A549 treated with Mapracorat at 1 μM for 4 hours (cell line): ENCODE results near the gene ADH5. TPM values are rescaled to one million over a fixed set of nuclear protein-coding genes. Genes with fewer than 3 reads are reported as not detected.

ENCODE experiments used
- total RNA-seq: library from RNA; stranded (reverse); fragments of 200-300 nt; extraction: Qiagen RNA extraction; gene quantifications from 5 replicates; pipeline ENCODE4 v1.2.3, GENCODE V29; 2022

Gene ADH5
- total RNA-seq: 108 to 128 TPM (median 112 TPM) in 5 replicates

DNA sequence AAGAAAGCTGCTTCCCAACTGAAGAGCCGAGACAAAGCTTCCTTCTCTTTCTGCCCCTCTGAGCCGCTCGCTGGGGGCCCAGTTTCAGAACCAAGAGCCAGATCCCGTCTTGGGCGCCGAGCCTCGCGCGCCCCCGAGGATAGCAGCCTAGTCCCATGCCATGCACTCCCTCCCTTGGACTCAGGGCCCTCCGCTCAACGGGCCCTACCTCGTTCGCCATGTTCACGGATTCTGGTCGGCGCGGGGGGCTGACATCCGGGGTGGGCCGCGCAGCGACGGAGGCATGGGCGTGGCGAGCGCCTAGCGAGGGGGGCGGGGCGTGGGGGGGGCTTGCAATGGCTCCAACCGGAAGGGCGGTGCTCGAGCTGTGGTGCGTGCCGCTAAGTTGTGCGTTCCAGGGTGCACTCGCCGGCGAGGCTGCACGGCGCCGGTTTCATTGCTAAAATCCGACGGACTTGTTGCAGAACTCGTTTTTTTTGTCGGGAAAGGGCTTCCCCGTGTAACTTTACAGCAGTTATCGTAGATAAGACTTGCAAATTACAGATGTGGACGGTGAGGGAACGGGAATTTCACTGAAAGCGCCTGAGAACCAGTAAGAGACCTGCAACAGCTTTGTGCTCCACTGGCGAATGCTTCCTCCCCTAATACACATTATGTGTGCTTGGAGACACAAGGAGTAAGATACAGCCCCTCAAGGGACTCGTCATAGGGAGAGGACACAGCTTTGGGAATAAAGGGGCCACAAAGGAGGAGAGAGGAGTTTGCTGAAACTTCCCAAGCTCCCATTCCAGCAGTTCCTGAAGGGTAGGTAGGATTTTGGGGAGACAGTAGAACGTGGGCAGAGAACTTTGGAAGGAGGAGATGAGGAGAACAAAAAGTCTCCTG, at the start of gene ADH5:
TSS of gene ADH5 (minus strand) at position 308 of the 885 bp plus-strand sequence. CDS start at position 220, 88 bp downstream.

Other genes with a start within 250 kb of the ADH5 start
- gene EIF4E, start 159.7 kb downstream of the ADH5 start, total RNA-seq: 69.2 to 134 TPM (median 79.7 TPM) in 5 replicates
- gene METAP1, start 93.1 kb downstream of the ADH5 start, total RNA-seq: 43.2 to 52.4 TPM (median 47.9 TPM) in 5 replicates
- not detected in 5 replicates for gene ADH4, start 55.5 kb upstream of the ADH5 start, total RNA-seq
- gene ADH6, start 130.5 kb upstream of the ADH5 start, total RNA-seq: not detected in 5 replicates
- gene ADH1A, start 202.2 kb upstream of the ADH5 start, total RNA-seq: not detected in 5 replicates
- gene ADH1B, start 232.6 kb upstream of the ADH5 start, total RNA-seq: not detected in 5 replicates